Measurements from ENCODE around the gene SLC25A30.
"Not testable (repeated sequence)": the region's sequence is repeated elsewhere in the genome, so short reads cannot be mapped to it uniquely, and the experiment has no call there.

Gene SLC25A30

GRCh38 chr13:45364876-45365557, 53.2 kb downstream of the SLC25A30 start:
- DNase-seq = no peak

- no peak for DNase-seq
These were observed 55.2 kb downstream of the SLC25A30 start for GRCh38 chr13:45362939-45363338.

- DNase-seq = no peak
These were observed 56.5 kb downstream of the SLC25A30 start for GRCh38 chr13:45361596-45362206.

- DNase-seq = no peak
These were observed 61.1 kb downstream of the SLC25A30 start for GRCh38 chr13:45356966-45357672.

- DNase-seq = no peak
These were observed 64.3 kb downstream of the SLC25A30 start for GRCh38 chr13:45353895-45354294.

GRCh38 chr13:45352031-45352430, 66.1 kb downstream of the SLC25A30 start:
- DNase-seq = no peak

GRCh38 chr13:45350152-45350551, 68.0 kb downstream of the SLC25A30 start:
- no peak for DNase-seq

- no peak for DNase-seq
These were observed 68.7 kb downstream of the SLC25A30 start for GRCh38 chr13:45349438-45349837.

GRCh38 chr13:45344064-45344463, 74.1 kb downstream of the SLC25A30 start:
- not testable (repeated sequence) for DNase-seq
